Fibroblast of lung (primary cell): Measurements from ENCODE around the gene RAP1GDS1.

Source experiments
- EZH2 ChIP-seq: IDR thresholded peaks from 2 replicates; pipeline ENCODE4 v1.5.1; 2012; ENCODE audit warnings: low read length, control low read depth, mild to moderate bottlenecking; ENCODE audit errors: missing control alignments
- TF ChIP-seq, protein P1 (sequence below), 2 donors: IDR thresholded peaks in 1 of 2; conservative IDR thresholded peaks in 1 of 2; 1 replicate in 1 of 2; 2 replicates in 1 of 2; pipeline ENCODE4 v1.5.1; 2011 to 2012; ENCODE audit warnings: low read length in 2 of 2, control low read depth in 1 of 2, inconsistent platforms in 1 of 2, low read depth in 1 of 2, mild to moderate bottlenecking in 1 of 2

DNA sequence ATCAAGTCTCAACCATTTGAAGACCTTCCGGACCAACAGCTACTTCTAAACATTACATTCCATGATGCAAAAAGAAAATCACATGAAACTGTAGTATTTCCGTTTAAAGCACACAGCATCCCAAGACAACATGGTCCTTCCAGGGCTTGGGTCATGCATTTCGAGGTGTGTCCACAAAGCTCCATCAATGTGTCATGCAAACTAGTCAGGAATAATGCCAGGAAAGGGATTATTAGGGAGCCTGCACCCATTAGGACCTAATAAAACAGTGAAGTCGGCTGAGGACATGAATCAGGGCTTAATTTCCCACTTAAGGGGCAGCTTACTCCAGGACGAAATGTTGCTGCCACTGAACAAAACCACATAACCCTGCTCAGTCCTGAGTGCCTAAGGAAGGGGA lies 219.4 kb downstream of the RAP1GDS1 start:
- TF ChIP-seq, protein P1, sequence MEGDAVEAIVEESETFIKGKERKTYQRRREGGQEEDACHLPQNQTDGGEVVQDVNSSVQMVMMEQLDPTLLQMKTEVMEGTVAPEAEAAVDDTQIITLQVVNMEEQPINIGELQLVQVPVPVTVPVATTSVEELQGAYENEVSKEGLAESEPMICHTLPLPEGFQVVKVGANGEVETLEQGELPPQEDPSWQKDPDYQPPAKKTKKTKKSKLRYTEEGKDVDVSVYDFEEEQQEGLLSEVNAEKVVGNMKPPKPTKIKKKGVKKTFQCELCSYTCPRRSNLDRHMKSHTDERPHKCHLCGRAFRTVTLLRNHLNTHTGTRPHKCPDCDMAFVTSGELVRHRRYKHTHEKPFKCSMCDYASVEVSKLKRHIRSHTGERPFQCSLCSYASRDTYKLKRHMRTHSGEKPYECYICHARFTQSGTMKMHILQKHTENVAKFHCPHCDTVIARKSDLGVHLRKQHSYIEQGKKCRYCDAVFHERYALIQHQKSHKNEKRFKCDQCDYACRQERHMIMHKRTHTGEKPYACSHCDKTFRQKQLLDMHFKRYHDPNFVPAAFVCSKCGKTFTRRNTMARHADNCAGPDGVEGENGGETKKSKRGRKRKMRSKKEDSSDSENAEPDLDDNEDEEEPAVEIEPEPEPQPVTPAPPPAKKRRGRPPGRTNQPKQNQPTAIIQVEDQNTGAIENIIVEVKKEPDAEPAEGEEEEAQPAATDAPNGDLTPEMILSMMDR (conservative IDR thresholded peaks at IDR 0.05 in 1 of 2, IDR thresholded peaks at IDR 0.05 in 1 of 2; ENCODE audit: low read depth in 1 of 2, low read length in 2 of 2) = no peak
- no peak for TF ChIP-seq EZH2
